NCI-H82 (cell line): Measurements from ENCODE around the gene KRT6C.
"Not testable (repeated sequence)": the region's sequence is repeated elsewhere in the genome, so short reads cannot be mapped to it uniquely, and the experiment has no call there.

Source experiments
- DNase-seq: peaks from one replicate; lab custom pipeline; 2025; lab: John Stamatoyannopoulos, UW

The KRT6C gene

DNA sequence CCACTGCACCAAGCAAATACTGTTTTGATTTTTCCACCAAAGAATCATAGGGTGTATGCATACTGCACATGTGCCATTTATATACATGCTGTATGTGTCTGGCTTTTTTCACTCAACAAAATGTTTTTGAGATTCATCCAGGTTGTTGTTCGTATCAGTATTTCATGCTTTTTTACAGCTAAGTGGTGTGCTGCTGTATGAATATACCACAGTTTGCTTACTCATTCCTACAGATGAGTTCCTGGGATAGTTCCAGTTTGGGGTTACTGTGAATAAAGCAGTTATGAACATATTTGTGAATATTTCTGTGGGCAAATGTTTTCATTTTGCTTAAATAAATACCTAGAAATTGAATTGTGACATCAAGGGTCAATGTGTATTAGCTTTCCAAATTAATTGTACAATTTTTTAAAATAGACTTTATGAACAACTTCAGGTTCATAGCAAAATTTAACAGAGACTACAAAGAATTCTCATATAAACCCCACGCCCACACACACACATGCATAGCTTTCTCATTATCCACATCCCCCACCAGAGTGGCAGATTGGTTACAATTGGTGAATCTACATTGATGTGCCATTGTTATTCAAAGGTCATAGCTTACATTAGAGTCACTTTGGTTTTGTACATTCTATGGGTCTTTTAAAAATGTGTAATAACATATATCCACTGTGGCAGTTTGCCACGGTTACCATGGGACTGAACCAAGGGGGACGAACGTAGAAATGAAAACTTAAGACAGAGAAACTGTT is 26.4 kb upstream of the KRT6C start:
- no peak for DNase-seq

DNA sequence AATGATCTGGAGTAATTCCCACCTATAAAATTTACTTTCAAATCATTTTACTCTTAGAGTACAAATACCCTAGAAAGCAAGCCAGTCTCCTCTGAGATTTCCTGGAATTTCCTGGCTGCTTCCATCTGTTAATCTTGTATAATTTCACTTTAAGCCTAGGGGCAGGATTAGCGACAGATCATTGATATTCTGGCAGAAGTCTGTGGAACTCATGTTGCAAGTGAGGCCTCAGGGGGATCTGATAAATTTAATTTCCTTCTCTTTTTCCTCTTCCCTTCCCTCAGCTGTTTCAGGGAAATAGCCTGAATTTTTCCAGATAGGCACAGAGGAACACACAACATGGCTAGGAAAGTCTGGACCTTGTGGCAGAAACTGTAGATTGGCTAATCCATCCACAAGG is 25.3 kb upstream of the KRT6C start:
- peak; percentile 25 for DNase-seq

DNA sequence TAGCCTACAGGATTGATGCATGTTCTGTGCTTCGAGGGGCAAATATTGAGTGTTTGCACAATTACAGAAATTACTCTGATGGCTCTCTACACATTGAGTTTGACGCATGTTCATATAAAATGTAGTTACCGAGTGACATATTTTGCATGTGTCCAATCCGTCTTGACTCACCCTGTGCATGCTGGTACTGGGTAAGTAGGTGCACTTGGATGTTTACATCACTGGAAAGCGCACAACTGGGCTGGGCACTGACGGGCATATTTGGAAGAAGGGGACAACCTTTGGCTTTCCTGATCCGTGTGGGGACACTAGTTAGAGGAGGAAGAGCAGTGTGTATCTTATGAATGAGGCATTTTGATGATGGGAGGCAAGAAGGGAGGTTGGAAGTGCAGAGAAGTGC is 24.4 kb upstream of the KRT6C start:
- DNase-seq: no peak

DNA sequence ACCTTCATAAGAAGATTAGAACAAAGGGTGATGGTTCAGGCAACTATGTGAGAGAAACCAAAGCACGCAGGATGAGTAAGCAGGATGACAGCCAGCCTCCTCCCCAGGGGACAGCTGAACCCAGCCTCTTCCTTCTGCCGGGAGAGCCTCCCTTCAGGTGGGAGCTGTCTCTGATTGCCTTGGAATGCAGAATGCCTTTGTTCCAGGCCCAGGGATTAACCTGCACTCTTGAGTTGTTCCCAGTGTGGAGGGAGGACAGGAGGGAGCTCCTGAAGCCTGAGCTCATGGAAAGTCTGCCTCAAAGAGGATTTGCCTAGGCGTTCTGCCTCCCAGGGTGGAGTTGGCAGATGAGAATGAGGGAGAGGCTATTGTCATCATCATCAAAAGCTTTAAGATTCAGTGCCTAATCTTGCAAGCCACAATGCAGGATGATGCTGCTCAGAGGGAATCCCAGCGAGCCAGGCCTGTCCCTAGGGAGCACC is 23.0 kb upstream of the KRT6C start:
- DNase-seq: peak; percentile 27

DNA sequence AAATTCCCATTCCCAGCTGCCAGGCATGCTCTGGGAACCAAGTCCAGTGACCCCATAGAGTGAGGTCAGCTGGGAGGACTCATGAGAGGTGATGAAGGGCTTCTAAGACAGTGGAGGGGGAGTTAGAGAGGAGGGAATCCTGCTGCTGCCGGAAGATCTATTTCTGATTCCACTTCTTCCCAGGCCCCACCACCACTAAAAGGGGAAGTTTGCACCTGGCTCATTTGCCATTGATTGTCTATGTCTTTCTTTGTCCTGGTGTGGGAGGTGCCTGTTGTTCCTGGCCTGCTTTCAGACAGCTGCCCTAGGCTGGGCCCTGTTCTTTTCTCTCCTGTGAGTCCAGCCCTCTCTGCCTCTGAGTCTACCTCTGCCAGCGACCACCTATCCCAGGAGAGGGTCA is 22.4 kb upstream of the KRT6C start:
- no peak for DNase-seq

DNA sequence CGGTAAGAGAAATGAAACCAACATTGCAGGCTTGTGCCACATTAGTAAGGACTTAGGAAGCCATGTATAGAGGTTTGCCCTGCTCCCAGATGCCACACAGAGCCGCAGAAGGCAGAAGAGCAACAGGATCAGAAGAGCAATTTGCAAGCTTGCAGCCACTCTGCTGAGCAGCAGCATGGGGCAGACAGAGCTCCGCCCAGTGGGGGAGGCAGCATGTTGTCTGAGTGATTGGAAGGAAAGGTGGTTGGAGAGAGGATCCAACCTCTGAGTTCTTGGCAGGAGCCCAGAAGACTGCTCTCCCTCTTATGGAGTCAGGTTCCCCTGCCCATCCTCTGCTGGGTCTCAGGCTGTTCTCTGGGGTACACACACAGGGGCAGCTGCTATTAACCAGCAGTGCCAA is 21.8 kb upstream of the KRT6C start:
- DNase-seq: peak; percentile 18

DNA sequence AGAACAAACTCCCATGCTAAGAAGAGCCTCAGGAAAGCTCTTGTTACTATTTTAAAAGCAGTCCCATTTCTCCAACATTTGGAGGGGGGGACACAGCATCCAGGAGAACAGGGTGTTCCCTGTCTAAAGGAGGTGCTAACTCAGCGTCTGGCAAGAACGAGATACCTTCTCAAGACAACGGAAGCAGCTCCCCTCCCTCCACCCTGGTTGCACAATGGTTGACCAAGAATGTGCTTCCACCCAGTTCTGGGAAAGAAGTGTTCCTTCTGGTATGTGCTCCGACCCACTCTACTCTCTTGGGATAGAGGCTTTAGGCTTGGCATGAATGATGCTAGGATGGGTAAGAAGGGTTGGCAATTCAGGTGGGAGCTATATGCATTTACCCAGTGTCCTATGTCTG is 20.9 kb upstream of the KRT6C start:
- no peak for DNase-seq

DNA sequence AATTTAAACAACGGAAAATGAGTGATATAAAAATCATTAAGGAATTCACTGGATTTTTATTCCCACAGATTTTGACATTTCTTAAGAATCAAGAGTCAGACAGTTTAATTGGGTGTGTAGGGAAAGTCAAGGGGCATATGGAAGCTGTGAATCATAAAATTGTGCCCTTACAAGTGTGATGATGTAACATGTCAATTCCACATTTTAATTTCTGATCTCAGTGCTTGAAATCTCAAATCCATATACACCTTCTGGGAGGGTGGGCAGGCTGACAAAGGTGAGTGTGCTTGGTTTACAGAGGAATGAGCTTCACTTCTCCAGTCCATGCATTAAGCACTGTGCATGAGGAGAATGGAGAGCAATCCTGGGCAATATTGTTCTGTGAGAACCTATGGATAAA is 20.5 kb upstream of the KRT6C start:
- DNase-seq: no peak

DNA sequence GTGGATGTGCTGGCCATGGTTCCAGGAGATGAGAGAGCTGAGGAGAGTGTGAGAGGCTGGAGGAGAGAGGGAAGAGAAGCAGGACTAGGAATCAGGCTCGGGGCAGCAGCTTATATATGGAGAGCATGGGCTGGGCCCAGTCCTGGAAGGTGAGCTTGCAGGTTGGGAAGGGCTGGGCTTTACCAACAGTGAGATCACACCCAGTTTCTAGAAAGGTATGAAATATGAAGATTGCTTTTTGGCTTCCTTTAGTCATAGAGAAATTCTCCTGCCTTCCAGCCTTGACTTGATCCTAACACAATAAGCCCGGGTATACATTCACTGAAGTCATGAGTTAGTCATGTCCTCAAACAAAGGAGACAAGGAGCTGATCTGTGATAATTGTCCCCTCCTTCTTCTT is 19.6 kb upstream of the KRT6C start, which contains the start of gene KRT6A:
KRT6A (minus strand) TSS at position 86 of the 400 bp plus-strand sequence; CDS start at position 17, 69 bp downstream.
- DNase-seq: no peak

DNA sequence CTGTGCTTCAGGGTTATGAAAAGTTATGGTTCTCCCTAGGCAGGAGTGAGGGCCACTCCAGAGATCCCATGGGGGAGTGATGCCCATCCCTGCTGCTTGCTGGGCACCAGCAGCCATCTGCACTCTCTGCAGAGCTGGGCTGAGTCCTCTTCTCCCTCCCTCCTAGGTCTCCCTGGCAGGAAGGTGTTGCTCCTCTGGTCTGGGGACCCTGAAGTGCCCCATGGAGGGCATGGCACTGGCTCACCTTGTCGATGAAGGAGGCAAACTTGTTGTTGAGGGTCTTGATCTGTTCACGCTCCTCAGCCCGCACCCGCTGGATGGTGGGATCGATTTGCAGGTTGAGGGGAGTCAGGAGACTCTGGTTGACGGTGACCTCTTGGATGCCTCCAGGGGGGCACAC is 18.8 kb upstream of the KRT6C start:
- not testable (repeated sequence) for DNase-seq

DNA sequence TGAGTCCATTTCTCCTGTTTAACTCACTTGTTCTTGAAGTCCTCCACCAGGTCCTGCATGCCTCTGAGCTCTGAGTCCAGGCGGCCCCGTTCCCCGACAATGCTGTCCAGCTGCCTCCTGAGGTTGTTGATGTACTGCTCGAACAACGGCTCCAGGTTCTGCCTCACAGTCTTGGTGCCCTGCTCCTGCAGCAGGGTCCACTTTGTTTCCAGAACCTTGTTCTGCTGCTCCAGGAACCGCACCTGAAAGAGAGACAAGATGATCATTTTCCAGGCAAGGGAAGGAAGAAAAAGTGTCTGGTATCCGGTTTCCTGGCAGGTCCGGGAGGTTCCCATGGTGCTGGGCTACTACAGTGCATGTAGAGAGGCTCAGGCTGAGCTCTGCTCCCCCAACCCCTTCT is 17.9 kb upstream of the KRT6C start:
- DNase-seq: not testable (repeated sequence)

DNA sequence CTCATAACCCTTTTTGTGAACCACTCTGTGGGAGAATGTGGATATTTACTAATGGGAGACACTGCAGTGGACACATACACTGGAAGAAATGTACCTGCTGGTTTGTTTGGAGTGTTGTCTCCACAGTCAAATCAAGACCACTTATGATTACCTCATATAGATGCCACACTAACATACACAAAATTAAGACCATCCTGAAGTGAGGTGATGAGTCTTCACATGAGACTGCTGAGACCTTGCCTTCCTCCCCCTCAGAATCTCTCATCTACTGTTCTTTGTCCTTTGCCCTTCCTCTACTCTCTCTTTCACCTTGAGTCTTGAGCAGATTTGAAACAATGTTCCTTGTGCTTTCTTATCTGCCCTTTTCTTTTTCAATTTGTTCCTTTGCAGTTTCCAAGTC is 15.1 kb upstream of the KRT6C start:
- DNase-seq: no peak

DNA sequence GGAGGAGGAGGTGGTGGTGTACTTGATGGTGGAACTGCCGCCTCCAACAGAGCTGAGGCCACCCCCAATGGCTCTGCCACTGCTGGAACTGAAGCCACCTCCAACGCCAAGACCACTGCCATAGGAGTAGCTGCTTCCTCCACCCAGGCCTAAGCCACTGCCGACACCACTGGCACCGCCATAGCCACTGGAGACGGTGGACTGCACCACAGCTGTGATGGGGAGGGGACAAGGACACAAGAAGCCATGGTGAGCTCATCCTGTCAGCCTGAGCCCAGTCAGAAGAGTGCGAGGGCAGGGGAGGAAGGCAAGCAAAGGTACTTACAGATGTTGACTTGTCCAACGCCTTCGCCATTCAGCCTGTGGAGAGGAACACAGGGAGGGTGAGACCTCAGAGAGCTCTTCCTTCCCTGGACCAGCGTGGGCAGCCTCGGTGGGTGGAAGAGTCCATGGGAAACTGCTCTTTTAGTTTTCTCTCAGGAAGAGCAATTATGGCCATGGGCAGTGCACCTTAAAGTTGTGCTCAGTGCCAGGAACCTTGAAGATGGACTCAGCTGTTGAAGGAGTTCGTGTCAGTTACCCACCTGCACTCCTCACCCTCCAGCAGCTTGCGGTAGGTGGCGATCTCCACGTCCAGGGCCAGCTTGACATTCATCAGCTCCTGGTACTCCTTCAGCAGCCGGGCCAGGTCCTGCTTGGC is 14.3 kb upstream of the KRT6C start:
- DNase-seq: not testable (repeated sequence)

DNA sequence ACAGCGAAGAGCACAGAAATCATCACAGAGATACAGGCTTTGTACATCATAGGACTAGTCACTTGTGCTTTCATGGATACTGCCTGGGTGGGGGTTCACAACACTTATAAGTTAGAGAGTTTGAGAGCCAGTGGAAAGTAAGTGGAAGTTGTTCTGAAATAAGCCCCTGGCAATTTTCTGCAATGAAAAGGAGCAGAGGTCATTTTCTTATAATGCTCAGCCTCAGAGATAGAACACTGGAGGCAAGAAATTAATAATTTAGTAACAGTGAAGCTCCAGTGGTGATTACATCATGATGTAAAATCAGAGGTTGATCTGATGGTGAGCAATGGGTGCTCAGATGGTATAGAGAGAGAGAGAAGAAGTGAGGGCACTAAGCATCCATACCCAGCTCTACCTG is 13.6 kb upstream of the KRT6C start:
- DNase-seq: no peak

DNA sequence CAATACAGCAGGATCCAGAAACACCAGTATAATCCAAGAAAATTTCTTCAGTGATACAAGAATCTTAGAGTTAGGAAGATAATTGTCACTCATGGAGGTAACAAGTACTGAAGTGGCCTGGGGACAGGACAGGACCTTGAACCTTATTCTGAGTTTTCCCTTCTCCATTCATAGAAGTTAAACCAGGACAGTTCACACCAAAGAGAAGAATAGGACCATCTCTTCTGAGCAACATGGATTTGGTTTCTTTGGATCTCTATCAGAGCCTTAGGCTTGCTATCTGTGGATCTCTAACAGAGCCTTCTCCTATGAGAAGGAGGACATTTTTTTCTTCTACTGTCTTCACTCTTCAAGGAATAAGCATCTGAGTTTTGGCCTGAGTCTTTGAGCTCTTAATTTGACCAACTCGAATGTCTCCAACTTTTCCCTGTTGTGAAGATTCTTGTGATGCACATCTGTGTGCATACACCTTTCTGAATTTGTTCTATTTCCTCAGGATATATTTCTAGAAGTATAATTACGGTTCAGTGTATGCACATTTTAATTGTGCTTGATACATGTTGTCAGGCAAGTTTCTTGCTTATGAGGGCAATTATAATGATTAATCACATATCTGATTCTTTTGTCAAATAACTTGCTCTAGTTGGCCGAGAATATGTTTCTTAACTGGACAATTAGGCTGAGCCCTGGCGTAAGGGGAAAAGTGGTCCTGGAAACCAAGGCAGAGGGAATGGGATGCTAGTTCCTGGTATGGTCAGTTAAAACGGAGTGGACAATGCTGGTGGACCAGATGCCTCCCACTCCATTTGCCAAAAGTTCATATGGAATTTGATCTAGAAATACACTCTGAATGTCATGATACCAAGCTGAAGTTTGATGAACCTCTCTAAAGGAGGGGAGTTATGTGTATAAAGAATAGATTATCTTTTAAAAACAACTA is 12.8 kb upstream of the KRT6C start:
- no peak for DNase-seq

DNA sequence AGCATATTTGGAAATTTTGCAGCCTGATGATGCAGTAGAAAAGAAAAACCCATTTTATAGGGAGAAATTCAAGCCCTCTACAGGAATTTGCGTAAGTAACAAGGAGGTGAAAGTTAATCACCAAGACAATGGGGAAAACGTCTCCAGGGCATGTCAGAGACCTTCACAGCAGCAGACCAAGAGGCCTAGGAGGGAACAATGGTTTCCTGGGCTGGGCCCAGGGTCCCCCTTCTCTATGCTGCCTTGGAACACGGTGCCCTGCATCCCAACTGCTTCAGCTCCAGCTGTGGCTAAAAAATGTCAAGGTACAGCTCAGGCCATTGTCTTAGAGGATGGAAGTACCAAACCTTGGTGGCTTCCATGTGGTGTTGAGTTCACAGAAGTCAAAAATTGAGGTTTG is 6.5 kb upstream of the KRT6C start:
- no peak for DNase-seq

DNA sequence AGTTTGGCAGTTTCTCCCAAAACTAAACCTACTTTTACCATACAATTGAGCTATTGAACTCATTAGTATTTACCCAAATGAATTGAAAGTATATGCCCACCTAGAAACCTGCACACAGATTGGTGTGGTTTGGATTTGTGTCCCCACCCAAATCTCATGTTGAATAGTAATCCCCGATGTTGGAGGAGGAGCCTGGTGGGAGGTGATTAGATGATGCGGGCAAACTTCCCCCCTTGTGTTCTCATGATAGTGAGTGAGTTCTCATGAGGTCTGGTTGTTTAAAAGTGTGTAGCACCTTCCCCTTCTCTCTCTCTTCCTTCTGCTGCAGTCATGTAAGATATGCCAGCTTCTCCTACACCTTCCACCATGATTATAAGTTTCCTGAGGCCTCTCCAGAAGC is 4.0 kb upstream of the KRT6C start:
- no peak for DNase-seq

DNA sequence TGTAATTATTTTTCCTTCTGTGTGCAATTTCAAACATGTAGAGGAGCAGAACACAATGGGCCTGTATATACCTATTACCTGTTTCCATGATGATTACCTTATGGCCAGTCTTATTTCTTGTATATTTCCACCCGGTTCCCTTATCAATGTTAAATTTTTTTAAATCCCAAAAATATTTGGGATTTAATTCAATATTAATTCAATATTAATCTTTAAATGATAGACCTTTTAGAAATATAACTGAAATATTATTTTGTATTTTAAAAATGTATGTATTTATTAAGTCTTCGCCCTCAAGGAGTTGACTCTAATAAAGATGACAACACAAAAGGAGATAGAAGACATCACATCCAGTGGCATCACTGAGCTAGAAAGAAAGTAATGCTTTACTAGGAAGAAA is 607 bp upstream of the KRT6C start:
- DNase-seq: no peak

DNA sequence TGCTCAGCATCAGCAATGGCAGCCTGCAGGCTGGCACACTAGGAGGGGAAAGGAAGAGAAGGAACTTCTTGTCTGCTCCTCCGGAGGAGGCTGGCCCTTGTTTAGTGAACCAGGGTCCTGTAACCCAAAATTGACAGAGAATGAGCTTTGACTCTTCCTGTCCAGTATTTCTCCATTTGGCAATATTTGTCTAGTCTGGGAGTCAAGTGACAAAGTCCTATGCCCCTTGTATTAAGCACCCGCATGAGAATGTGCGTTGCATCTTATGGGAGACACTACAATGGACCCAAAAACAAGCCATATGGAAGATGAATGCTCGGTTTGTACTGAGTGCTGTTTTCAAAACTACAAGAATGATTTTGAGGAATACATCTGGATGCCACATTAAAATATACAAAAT is 3.8 kb downstream of the KRT6C start:
- no peak for DNase-seq

DNA sequence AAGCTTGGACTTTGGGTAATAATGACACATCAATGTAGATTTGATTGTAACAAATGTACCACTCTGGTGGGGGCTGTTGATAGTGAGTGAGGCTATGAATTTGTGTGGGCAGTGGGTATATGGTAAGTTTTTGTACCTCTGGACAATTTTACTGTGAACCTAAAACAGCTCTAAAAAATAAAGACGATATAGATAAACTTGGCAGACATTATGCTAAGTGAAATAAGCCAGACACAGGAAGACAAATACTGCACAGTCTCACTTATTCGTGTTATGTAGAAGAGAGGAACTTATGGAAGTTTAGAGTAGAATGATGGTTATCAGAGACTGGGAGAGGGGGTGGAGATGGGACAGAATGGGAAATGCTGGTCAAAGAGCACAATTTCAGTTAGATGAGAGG is 8.7 kb downstream of the KRT6C start:
- DNase-seq: no peak

DNA sequence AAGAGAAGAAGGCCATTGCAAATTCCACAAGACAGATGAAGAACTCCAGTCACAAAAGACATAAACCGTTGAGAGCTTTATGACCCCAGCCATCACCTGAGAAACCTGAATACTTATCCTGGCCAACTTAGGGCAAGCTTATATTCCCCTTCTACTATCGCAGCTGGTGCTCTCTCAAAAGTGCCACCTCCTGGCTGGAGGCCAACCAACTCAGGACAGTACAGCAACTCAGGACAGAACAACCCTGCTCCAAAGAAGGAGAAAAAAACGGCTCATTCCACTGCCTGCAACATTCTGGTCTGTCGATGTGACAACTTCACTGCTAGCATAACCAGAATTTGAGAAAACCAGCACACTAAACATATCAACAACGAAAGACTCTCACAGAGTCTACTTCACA is 11.9 kb downstream of the KRT6C start:
- no peak for DNase-seq

DNA sequence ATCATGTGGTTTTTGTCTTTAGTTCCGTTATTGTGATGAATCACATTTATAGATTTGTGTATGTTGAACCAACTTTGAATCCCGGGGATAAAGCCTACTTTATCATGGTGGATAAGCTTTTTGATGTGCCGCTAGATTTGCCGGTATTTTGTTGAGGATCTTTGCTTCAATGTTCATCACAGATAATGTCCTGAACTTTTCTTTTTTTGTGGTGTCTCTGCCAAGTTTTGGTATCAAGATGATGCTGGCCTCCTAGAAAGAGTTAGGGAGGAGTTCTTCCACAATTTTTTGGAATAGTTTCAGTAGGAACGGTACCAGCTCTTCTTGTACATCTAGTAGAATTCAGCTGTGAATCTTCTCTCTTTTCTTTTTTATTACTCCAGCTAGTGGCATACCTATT is 14.7 kb downstream of the KRT6C start:
- DNase-seq: no peak
